AG09309 (cell line): ENCODE results near the gene PLEKHA5.

Source experiments
- DNase-seq: peaks from one replicate; pipeline ENCODE4 v3.0.0-alpha.2; 2010; ENCODE audit warnings: low read depth
- H3K4me3 ChIP-seq: 2 replicates; pipeline ENCODE4 v1.5.1; 2011; ENCODE audit warnings: mild to moderate bottlenecking, low read depth, low read length, moderate library complexity; ENCODE audit not compliant: control insufficient read depth
- TF ChIP-seq, protein P1 (sequence below): IDR thresholded peaks from 2 replicates; pipeline ENCODE4 v1.5.1; 2011; ENCODE audit warnings: mild to moderate bottlenecking, low read depth, low read length, inconsistent platforms; ENCODE audit not compliant: insufficient read depth, control insufficient read depth; ENCODE audit errors: missing control alignments

Gene PLEKHA5

DNA sequence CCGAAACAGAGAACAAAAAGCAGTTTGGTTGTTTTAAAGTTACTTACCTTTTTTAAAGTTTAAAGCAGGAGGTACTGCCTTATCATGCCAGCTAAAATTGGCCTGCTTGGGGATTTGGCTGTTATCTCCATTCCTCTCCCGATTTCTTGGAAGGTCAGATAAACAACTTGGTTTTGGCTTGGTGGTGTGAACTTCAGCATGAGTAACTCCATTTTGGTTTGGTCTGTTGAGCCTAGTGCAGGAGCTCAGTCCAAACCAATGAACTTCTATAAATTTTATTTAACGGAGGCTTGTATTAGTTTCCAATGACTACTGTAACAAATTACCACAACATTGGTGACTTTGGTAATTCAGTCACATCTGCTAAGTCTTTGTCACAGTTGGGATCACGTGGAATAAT is 82.3 kb downstream of the PLEKHA5 start:
- TF ChIP-seq, protein P1, sequence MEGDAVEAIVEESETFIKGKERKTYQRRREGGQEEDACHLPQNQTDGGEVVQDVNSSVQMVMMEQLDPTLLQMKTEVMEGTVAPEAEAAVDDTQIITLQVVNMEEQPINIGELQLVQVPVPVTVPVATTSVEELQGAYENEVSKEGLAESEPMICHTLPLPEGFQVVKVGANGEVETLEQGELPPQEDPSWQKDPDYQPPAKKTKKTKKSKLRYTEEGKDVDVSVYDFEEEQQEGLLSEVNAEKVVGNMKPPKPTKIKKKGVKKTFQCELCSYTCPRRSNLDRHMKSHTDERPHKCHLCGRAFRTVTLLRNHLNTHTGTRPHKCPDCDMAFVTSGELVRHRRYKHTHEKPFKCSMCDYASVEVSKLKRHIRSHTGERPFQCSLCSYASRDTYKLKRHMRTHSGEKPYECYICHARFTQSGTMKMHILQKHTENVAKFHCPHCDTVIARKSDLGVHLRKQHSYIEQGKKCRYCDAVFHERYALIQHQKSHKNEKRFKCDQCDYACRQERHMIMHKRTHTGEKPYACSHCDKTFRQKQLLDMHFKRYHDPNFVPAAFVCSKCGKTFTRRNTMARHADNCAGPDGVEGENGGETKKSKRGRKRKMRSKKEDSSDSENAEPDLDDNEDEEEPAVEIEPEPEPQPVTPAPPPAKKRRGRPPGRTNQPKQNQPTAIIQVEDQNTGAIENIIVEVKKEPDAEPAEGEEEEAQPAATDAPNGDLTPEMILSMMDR: no peak
- no peak overlapping the region for H3K4me3 ChIP-seq
- no peak for DNase-seq

DNA sequence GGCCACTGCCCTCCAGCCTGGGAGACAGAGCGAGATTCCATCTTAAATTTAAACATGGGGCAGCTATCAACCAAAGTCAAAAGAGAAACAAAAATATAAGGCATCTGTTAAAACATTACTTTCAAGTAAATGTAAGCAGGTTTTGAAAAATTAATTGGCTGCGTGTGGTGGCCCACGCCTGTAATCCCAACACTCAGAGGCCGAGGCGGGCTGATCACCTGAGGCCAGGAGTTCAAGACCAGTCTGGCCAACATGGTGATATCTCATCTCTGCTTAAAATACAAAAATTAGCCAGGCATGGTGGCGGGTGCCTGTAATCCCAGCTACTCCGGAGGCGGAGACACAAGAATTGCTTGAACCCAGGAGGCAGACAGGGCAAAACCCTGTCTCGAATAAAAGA is 82.7 kb downstream of the PLEKHA5 start:
- no peak overlapping the region for H3K4me3 ChIP-seq
- DNase-seq: no peak
- TF ChIP-seq, protein P1: no peak

DNA sequence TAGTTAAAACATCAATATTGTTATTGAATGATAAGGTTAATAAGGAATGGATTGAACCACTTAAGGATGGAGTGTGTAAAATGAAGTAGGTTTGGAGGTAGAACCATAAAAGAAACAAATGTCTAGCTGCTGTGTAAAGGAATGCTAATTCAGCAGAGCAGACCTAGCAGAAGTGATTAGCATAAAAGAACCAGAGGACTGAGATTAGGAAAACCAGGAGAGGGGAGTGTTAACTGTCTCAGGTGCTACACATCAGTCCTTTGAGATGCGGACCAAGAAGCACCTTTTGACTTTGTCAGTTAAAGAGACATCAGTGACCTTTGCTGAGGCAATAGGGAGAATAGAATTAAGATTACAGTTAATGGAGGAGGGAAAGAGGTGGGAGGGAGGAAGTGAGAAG is 84.5 kb downstream of the PLEKHA5 start:
- H3K4me3 ChIP-seq: no peak overlapping the region
- TF ChIP-seq, protein P1: no peak
- DNase-seq: no peak

DNA sequence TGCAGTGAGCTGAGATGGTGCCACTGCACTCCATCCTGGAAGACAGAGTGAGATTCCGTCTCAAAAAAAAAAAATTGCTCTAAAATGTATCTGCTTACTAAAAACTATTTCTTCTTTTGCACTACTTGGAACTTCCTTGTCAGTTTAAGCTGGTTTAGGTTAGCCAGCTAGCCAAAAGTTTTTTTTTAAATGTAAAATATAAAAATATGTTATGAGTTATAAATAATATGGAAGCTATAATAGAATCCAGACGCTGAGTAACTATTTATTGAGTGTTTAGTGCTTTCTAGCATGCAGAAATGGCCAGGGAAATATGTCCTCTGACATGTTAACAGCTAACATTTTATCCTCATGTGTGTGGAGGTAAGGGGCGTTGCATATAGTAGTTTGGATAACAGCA is 85.6 kb downstream of the PLEKHA5 start:
- no peak overlapping the region for H3K4me3 ChIP-seq
- DNase-seq: no peak
- TF ChIP-seq, protein P1: no peak

DNA sequence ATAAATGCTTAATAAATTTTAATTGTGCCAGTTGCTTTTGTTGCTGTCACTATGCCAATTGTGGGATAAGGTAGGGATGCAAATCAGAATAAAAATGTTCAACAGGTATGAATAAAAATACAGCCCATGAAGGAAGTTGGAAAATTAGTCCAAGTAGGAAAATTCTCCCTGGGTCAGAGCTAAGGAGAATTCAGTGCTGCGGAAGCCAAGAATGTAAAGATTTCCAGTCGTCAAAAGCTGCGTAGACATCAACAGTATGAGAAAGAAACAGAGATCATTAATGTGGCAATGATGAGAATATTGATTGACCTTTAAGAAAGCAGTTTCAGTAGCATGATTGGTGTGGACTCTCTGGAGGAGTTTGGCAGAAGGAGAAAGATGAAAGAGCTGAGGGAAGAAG is 87.9 kb downstream of the PLEKHA5 start:
- TF ChIP-seq, protein P1: no peak
- DNase-seq: no peak
- no peak overlapping the region for H3K4me3 ChIP-seq

DNA sequence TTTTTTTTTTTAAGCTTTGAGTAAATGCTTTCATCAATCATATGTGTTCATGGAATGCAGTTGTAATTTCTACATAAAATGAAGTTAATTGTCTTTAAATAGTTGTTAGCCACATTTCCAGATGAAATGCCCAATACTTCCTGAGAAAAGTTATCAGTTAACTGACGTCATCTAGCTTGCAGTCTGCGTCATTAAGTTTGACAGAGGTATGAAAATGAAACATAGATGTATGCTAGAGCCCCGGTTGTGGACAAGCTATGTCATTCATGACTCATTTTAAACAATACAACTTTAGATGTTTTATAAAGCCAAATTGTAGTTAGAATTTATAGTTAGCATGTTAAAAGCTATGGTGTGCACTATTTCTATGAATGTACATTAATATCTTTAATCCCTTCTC is 90.7 kb downstream of the PLEKHA5 start:
- DNase-seq: no peak
- TF ChIP-seq, protein P1: no peak
- no peak overlapping the region for H3K4me3 ChIP-seq

DNA sequence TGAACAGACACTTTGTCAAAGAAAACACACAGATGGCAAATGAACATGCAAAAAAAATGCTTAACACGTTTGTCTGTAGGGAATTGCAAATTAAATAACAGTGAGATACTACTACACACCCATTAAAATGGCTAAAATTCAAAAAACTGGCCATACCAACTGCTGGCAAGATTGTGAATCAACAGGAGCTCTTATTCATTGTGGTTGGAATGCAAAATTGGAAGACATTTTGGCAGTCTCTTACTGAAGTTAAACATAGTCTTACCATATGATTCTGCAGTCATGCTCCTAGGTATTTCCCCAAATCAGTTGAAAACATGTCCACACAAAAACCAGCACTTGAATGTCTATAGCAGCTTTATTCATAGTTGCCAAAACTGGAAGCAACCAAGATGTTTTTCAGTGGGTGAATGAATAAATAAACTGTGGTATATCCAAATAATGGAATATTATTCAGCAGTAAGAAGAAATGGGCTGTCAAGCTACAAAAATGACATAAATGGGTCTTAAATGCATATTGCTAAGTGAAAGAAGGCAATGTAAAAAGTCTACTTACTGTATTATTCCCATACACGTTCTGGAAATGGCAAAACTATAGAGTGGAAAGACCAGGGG is 91.4 kb downstream of the PLEKHA5 start:
- no peak for DNase-seq
- TF ChIP-seq, protein P1: no peak
- H3K4me3 ChIP-seq: no peak overlapping the region
